Endodermal cell (in vitro differentiated cells): ENCODE results near the gene GAB4. TPM values are rescaled to one million over a fixed set of nuclear protein-coding genes. Genes with fewer than 3 reads are reported as not detected.

Source experiments
- DNase-seq: peaks from one replicate; pipeline ENCODE4 v3.0.0-alpha.2; 2017
- H3K27ac ChIP-seq: 2 replicates; pipeline ENCODE4 v1.5.1; 2013; ENCODE audit warnings: mild to moderate bottlenecking, low read depth, low read length, moderate library complexity
- H3K27me3 ChIP-seq: 2 replicates; pipeline ENCODE4 v1.6.1; 2013; ENCODE audit warnings: mild to moderate bottlenecking, low read length, moderate library complexity; ENCODE audit not compliant: insufficient read depth, control insufficient read depth, poor library complexity, severe bottlenecking
- H3K36me3 ChIP-seq: 2 replicates; pipeline ENCODE4 v1.7.0; 2013; ENCODE audit warnings: mild to moderate bottlenecking, low read length, moderate library complexity; ENCODE audit not compliant: control insufficient read depth, insufficient read depth
- H3K4me1 ChIP-seq: one replicate; pipeline ENCODE4 v1.7.0; 2013; ENCODE audit warnings: low read length; ENCODE audit not compliant: control insufficient read depth, insufficient read depth
- H3K4me3 ChIP-seq: 2 replicates; pipeline ENCODE4 v1.5.1; 2013; ENCODE audit warnings: mild to moderate bottlenecking, low read length, moderate library complexity
- H3K9ac ChIP-seq: 2 replicates; pipeline ENCODE4 v1.6.1; 2013; ENCODE audit warnings: mild to moderate bottlenecking, low read length, moderate library complexity; ENCODE audit not compliant: poor library complexity, severe bottlenecking; ENCODE audit errors: extremely low read depth
- H3K9me3 ChIP-seq: 2 replicates; pipeline ENCODE4 v1.6.1; 2013; ENCODE audit warnings: mild to moderate bottlenecking, low read length, moderate library complexity; ENCODE audit not compliant: control insufficient read depth
- H3K27ac Mint-ChIP-seq: 2 replicates; pipeline ENCODE4 v1.8.0; 2020; ENCODE audit warnings: mixed read lengths
- H3K27me3 Mint-ChIP-seq: 2 replicates; pipeline ENCODE4 v1.8.0; 2021; ENCODE audit warnings: mild to moderate bottlenecking, mixed read lengths; ENCODE audit not compliant: insufficient read depth
- H3K36me3 Mint-ChIP-seq: 2 replicates; pipeline ENCODE4 v1.8.0; 2020; ENCODE audit warnings: low read depth, mixed read lengths
- H3K4me1 Mint-ChIP-seq: 2 replicates; pipeline ENCODE4 v1.8.0; 2020; ENCODE audit warnings: mixed read lengths
- H3K4me3 Mint-ChIP-seq: 2 replicates; pipeline ENCODE4 v1.8.0; 2020; ENCODE audit warnings: mild to moderate bottlenecking, moderate library complexity, mixed read lengths
- H3K9me3 Mint-ChIP-seq: 2 replicates; pipeline ENCODE4 v1.8.0; 2020; ENCODE audit warnings: mild to moderate bottlenecking, mixed read lengths
- WGBS, 2 experiments: methylation state at CpG; one replicate each; pipeline versions ENCODE4 v1.1.5 to v1.1.7; 2013; ENCODE audit warnings: missing lambda C conversion rate in 2 of 2, mixed read lengths in 1 of 2; ENCODE audit not compliant: insufficient coverage in 1 of 2, insufficient read length in 1 of 2; 5-methylcytosine and 5-hydroxymethylcytosine counted together
- total RNA-seq, 2 donors: library from RNA; stranded (reverse); fragmentation: NEBNext Ultra II Directional in 1 of 2; extraction: Animal tissue kit (Norgen Biotek cat#: 25700) in 1 of 2; gene quantifications; 2 replicates in 1 of 2; 3 replicates in 1 of 2; pipeline ENCODE4 v1.2.1, GENCODE V29; 2021
- TF ChIP-seq, protein P1 (sequence below): fragments of 200-600 bp; sonication (generic); conservative IDR thresholded peaks from 2 replicates; pipeline ENCODE4 v1.5.0; 2021; ENCODE audit warnings: antibody characterized with exemption, mild to moderate bottlenecking

The GAB4 gene
- total RNA-seq, 2 donors from 2014 or later: 0.22 TPM; not detected in 1

DNA sequence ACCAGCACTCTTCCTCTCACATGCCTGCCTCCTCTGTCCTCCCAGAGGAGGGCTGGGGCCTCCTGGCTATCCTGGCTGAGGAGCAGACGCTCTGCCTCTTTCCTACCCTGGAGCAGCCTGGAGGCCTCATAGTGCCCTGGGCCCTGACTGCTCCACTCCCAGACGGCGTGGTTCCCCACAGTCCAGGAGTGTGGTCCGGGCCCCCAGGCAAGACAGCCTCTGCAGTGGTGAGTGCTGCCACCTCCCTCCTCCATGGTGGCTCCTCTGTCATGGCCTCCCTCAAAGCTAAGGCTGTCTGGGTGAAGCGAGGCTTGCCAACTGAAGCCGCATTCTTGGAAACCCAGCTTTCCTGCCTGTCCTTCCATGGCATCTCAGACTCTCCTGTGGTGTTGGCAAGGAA, 19.8 kb downstream of the GAB4 start:
- DNase-seq: no peak
- TF ChIP-seq, protein P1, sequence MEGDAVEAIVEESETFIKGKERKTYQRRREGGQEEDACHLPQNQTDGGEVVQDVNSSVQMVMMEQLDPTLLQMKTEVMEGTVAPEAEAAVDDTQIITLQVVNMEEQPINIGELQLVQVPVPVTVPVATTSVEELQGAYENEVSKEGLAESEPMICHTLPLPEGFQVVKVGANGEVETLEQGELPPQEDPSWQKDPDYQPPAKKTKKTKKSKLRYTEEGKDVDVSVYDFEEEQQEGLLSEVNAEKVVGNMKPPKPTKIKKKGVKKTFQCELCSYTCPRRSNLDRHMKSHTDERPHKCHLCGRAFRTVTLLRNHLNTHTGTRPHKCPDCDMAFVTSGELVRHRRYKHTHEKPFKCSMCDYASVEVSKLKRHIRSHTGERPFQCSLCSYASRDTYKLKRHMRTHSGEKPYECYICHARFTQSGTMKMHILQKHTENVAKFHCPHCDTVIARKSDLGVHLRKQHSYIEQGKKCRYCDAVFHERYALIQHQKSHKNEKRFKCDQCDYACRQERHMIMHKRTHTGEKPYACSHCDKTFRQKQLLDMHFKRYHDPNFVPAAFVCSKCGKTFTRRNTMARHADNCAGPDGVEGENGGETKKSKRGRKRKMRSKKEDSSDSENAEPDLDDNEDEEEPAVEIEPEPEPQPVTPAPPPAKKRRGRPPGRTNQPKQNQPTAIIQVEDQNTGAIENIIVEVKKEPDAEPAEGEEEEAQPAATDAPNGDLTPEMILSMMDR: no peak
- peaks cover 4% of the 10 kb centered on the region for H3K27me3 Mint-ChIP-seq
- peaks cover 18% of the 10 kb centered on the region for H3K9me3 Mint-ChIP-seq
- WGBS, 2 experiments: 64 to 75% methylated on average over 5 to 6 of the region's 6 CpGs
- H3K36me3 Mint-ChIP-seq: no peaks in the 10 kb centered on the region
- Histone ChIP-seq H3K36me3 (no peaks in the 10 kb centered on the region), H3K27me3 (no peaks in the 10 kb centered on the region), H3K27ac (no peak overlapping the region), H3K4me3 (no peak overlapping the region), H3K9ac (no peak overlapping the region), H3K9me3 (peaks cover 48% of the 10 kb centered on the region), H3K4me1 (no peaks in the 10 kb centered on the region)
- no peak overlapping the region for H3K27ac Mint-ChIP-seq
- H3K4me3 Mint-ChIP-seq: no peak overlapping the region
- no peaks in the 10 kb centered on the region for H3K4me1 Mint-ChIP-seq

DNA sequence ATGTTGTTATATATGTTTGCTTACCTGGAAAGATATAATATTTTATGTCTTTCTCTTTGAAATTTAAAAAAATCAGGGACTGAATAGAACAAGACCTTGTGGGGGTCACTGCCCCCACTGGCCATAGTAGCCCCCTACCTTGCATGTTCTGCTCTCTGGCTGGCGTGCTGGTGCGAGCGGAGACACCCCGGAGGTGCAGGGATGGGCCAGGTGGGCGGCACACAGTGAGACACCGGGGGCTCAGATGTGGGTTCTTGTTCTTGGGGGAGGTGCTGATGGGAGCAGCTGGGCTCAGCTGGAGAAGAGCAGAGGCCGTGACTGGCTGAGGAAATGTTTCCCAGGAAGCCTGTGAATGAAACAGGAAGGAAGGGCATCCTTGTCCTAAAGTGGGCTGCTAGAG, 20.2 kb downstream of the GAB4 start:
- no peak overlapping the region for H3K27ac ChIP-seq
- no peaks in the 10 kb centered on the region for H3K36me3 Mint-ChIP-seq
- H3K27me3 ChIP-seq: no peaks in the 10 kb centered on the region
- peaks cover 49% of the 10 kb centered on the region for H3K9me3 ChIP-seq
- no peak overlapping the region for H3K4me3 Mint-ChIP-seq
- H3K9me3 Mint-ChIP-seq: peaks cover 22% of the 10 kb centered on the region
- 13 to 82% methylated on average over 1 to 7 of the region's 7 CpGs for WGBS, 2 experiments
- no peaks in the 10 kb centered on the region for H3K4me1 Mint-ChIP-seq
- H3K27ac Mint-ChIP-seq: no peak overlapping the region
- no peaks in the 10 kb centered on the region for H3K36me3 ChIP-seq
- H3K27me3 Mint-ChIP-seq: peaks cover 4% of the 10 kb centered on the region
- no peaks in the 10 kb centered on the region for H3K4me1 ChIP-seq
- DNase-seq: no peak
- H3K9ac ChIP-seq: no peak overlapping the region
- H3K4me3 ChIP-seq: no peak overlapping the region
- TF ChIP-seq, protein P1: no peak

DNA sequence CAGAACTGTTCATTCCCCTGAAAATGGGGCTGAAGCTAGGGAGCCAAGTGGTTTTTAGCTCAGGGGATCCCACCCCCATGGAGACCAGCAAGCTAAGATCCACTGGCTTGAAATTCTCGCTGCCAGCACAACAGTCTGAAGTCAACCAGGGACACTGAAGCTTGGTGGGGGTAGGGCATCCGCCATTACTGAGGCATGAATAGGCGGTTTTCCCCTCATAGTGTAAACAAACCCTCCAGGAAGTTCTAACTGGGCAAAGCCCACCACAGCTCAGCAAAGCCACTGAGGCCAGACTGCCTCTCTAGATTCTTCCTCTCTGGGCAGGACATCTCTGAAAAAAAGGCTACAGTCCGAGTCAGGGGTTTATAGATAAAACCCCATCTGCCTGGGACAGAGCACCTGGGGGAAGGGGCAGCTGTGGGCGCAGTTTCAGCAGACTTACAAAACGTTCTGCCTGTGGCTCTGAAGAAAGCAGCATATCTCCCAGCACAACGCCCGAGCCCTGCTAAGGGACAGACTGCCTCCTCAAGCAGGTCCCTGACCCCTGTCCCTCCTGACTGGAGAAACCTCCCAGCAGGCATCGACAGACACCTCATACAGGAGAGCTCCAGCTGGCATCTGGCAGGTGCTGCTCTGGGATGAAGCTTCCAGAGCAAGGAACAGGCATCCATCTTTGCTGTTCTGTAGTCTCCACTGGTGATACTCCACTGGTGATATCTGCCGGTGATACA, 32.7 kb downstream of the GAB4 start:
- no peak overlapping the region for H3K27ac ChIP-seq
- H3K4me3 ChIP-seq: no peak overlapping the region
- H3K9ac ChIP-seq: no peak overlapping the region
- TF ChIP-seq, protein P1: no peak
- 68 to 70% methylated on average over 2 to 10 of the region's 10 CpGs for WGBS, 2 experiments
- Mint-ChIP-seq H3K4me3 (no peak overlapping the region), H3K27me3 (peaks cover 30% of the 10 kb centered on the region), H3K36me3 (no peaks in the 10 kb centered on the region), H3K4me1 (no peaks in the 10 kb centered on the region), H3K27ac (no peak overlapping the region), H3K9me3 (peaks cover 22% of the 10 kb centered on the region)
- no peaks in the 10 kb centered on the region for H3K27me3 ChIP-seq
- no peaks in the 10 kb centered on the region for H3K36me3 ChIP-seq
- H3K4me1 ChIP-seq: no peaks in the 10 kb centered on the region
- peaks cover 7% of the 10 kb centered on the region for H3K9me3 ChIP-seq
- DNase-seq: peak; percentile 39
